ENCODE data around the gene RIPOR1.

The RIPOR1 gene

GRCh38 chr16:67593288-67593687 is 64.7 kb downstream of the RIPOR1 start:
- H3K4me1 ChIP-seq (ENCODE audit: control insufficient read depth, insufficient read depth, low read length, poor library complexity, severe bottlenecking), result peaks cover 3% of the 10 kb centered on the region
- no peaks in the 10 kb centered on the region for H3K9me3 ChIP-seq (ENCODE audit: control insufficient read depth, low read length)
- WGBS, 2 experiments (ENCODE audit: insufficient coverage in 2 of 2), result 71 to 92% methylated on average over 2 to 3 of the region's 4 CpGs
- H3K4me3 ChIP-seq (ENCODE audit: extremely low read depth, insufficient read depth, low read length, poor library complexity, severe bottlenecking), result no peak overlapping the region
- no peak overlapping the region for H3K27ac ChIP-seq (ENCODE audit: low read depth, low read length, severe bottlenecking)
- peaks cover 32% of the 10 kb centered on the region for H3K36me3 ChIP-seq (ENCODE audit: control insufficient read depth, insufficient read depth, low read length)

- Histone ChIP-seq H3K9me3 (ENCODE audit: control insufficient read depth, low read length) (no peaks in the 10 kb centered on the region), H3K36me3 (ENCODE audit: control insufficient read depth, insufficient read depth, low read length) (peaks cover 36% of the 10 kb centered on the region), H3K27ac (ENCODE audit: low read depth, low read length, severe bottlenecking) (no peak overlapping the region), H3K4me3 (ENCODE audit: extremely low read depth, insufficient read depth, low read length, poor library complexity, severe bottlenecking) (no peak overlapping the region), H3K4me1 (ENCODE audit: control insufficient read depth, insufficient read depth, low read length, poor library complexity, severe bottlenecking) (peaks cover 3% of the 10 kb centered on the region)
Observed at GRCh38 chr16:67593701-67594100, 65.1 kb downstream of the RIPOR1 start.

- Histone ChIP-seq H3K9me3 (ENCODE audit: control insufficient read depth, low read length) (no peaks in the 10 kb centered on the region), H3K4me1 (ENCODE audit: control insufficient read depth, insufficient read depth, low read length, poor library complexity, severe bottlenecking) (peaks cover 3% of the 10 kb centered on the region), H3K36me3 (ENCODE audit: control insufficient read depth, insufficient read depth, low read length) (peaks cover 40% of the 10 kb centered on the region), H3K4me3 (ENCODE audit: extremely low read depth, insufficient read depth, low read length, poor library complexity, severe bottlenecking) (no peak overlapping the region), H3K27ac (ENCODE audit: low read depth, low read length, severe bottlenecking) (no peak overlapping the region)
- WGBS, 2 experiments (ENCODE audit: insufficient coverage in 2 of 2), result 80 to 81% methylated on average over 1 to 4 of the region's 5 CpGs
Observed at GRCh38 chr16:67594256-67594915, 65.8 kb downstream of the RIPOR1 start.

- no peak overlapping the region for H3K27ac ChIP-seq (ENCODE audit: low read depth, low read length, severe bottlenecking)
- H3K36me3 ChIP-seq (ENCODE audit: control insufficient read depth, insufficient read depth, low read length), result peaks cover 46% of the 10 kb centered on the region
- peaks cover 3% of the 10 kb centered on the region for H3K4me1 ChIP-seq (ENCODE audit: control insufficient read depth, insufficient read depth, low read length, poor library complexity, severe bottlenecking)
- no peak overlapping the region for H3K4me3 ChIP-seq (ENCODE audit: extremely low read depth, insufficient read depth, low read length, poor library complexity, severe bottlenecking)
- H3K9me3 ChIP-seq (ENCODE audit: control insufficient read depth, low read length), result no peaks in the 10 kb centered on the region
- 100% methylated on average over 1 of the region's 1 CpG for WGBS, 2 experiments (ENCODE audit: insufficient coverage in 2 of 2)
Observed at GRCh38 chr16:67594956-67595355, 66.3 kb downstream of the RIPOR1 start.
